GM12878 (cell line): Measurements from ENCODE around the gene FGF1. TPM values are rescaled to one million over a fixed set of nuclear protein-coding genes. Genes with fewer than 3 reads are reported as not detected.

Source experiments
- CBX5 ChIP-seq: sonication (generic); IDR thresholded peaks from 2 replicates; pipeline ENCODE4 v1.6.1; 2016; ENCODE audit warnings: low read depth, moderate library complexity, mild to moderate bottlenecking, inconsistent platforms
- E4F1 ChIP-seq: fragments of 450-650 bp; IDR thresholded peaks from 2 replicates; pipeline ENCODE4 v1.6.1; 2018; ENCODE audit warnings: borderline replicate concordance, mild to moderate bottlenecking; ENCODE audit not compliant: partially characterized antibody
- RB1 ChIP-seq: fragments of 450-650 bp; formaldehyde crosslinking; IDR thresholded peaks from 2 replicates; pipeline ENCODE4 v1.6.1; 2017; ENCODE audit warnings: mild to moderate bottlenecking, borderline replicate concordance
- RUNX3 ChIP-seq: IDR thresholded peaks from 2 replicates; pipeline ENCODE4 v1.6.1; 2012; ENCODE audit warnings: low read length, inconsistent platforms
- TCF12 ChIP-seq: IDR thresholded peaks from 2 replicates; pipeline ENCODE4 v1.6.1; 2011; ENCODE audit warnings: low read depth, mild to moderate bottlenecking, low read length
- ZNF687 ChIP-seq: fragments of 450-650 bp; IDR thresholded peaks from 2 replicates; pipeline ENCODE4 v1.6.1; 2017; ENCODE audit warnings: mild to moderate bottlenecking, moderate library complexity
- polyA plus RNA-seq, 11 experiments: library from polyadenylated mRNA; depleted of rRNA in 4 of 11; unstranded in 6 of 11; stranded (reverse) in 5 of 11; fragments of >200 nt; fragmentation: Nextera tagmentation in 4 of 11; fragmentation: Illumina TruSeq in 1 of 11; extraction: Ambion mirVana in 4 of 11; extraction: Trizol in 1 of 11; gene quantifications; 1 replicate in 1 of 11; 2 replicates in 10 of 11; pipeline versions ENCODE4 v1.2.1 to v1.2.3, GENCODE V29; 2011 to 2016; ENCODE audit warnings: inconsistent platforms in 2 of 11, missing spikeins in 2 of 11, low read depth in 1 of 11
- total RNA-seq, 4 experiments: library from RNA; depleted of rRNA in 3 of 4; stranded (reverse); fragments of >200 nt in 3 of 4; fragmentation: Illumina TruSeq in 1 of 4; extraction: Trizol in 1 of 4; gene quantifications; 2 replicates each; pipeline versions ENCODE4 v1.2.1 to v1.2.3, GENCODE V29; 2013 to 2021

Gene FGF1
- total and polyA plus RNA-seq, 10 of the 15 experiments (the other 5 are each of a cell fraction or from before 2014, with no cell fraction given): not detected

GRCh38 chr5:142617416-142618129, 68.3 kb downstream of the FGF1 start (continued):
- no peak for TF ChIP-seq E4F1
- no peak for TF ChIP-seq TCF12
- no peak for TF ChIP-seq ZNF687
- TF ChIP-seq CBX5: no peak
- no peak for TF ChIP-seq RUNX3
- no peak for TF ChIP-seq RB1
